HepG2 (cell line): ENCODE measurements around the gene TRPV2. TPM values are rescaled to one million over a fixed set of nuclear protein-coding genes. Genes with fewer than 3 reads are reported as not detected.

Source experiments
- AGO1 ChIP-seq: fragments of 200-400 bp; formaldehyde crosslinking; IDR thresholded peaks from 2 replicates; pipeline ENCODE4 v1.6.1; 2017; ENCODE audit warnings: mild to moderate bottlenecking, low read depth, low read length, moderate library complexity; ENCODE audit not compliant: poor library complexity, severe bottlenecking
- CAMTA2 ChIP-seq: sonication (generic); formaldehyde crosslinking; IDR thresholded peaks from 2 replicates; pipeline ENCODE4 v1.4.0; 2020; ENCODE audit warnings: mild to moderate bottlenecking, missing genetic modification reagents, borderline replicate concordance
- DR1 ChIP-seq: sonication (generic); formaldehyde crosslinking; IDR thresholded peaks from 2 replicates; pipeline ENCODE4 v1.8.0; 2021; ENCODE audit warnings: mild to moderate bottlenecking, missing genetic modification reagents, inconsistent platforms
- ELF4 ChIP-seq: sonication (generic); formaldehyde crosslinking; IDR thresholded peaks from 2 replicates; pipeline ENCODE4 v1.5.0; 2020; ENCODE audit warnings: missing genetic modification reagents, mild to moderate bottlenecking, moderate library complexity, borderline replicate concordance
- FOSL2 ChIP-seq: sonication (generic); formaldehyde crosslinking; IDR thresholded peaks from 2 replicates; pipeline ENCODE4 v1.4.0; 2020; ENCODE audit warnings: missing genetic modification reagents
- GPN1 ChIP-seq: sonication (generic); formaldehyde crosslinking; IDR thresholded peaks from 2 replicates; pipeline ENCODE4 v1.5.1; 2020; ENCODE audit warnings: missing genetic modification reagents, borderline replicate concordance
- MEIS2 ChIP-seq: sonication (generic); formaldehyde crosslinking; IDR thresholded peaks from 2 replicates; pipeline ENCODE4 v1.9.0; 2021; ENCODE audit warnings: mild to moderate bottlenecking, missing genetic modification reagents
- RFXAP ChIP-seq: sonication (generic); formaldehyde crosslinking; IDR thresholded peaks from 2 replicates; pipeline ENCODE4 v1.4.0; 2020; ENCODE audit warnings: missing genetic modification reagents, borderline replicate concordance
- RXRA ChIP-seq: sonication (generic); formaldehyde crosslinking; IDR thresholded peaks from 2 replicates; pipeline ENCODE4 v1.5.1; 2020; ENCODE audit warnings: missing genetic modification reagents
- SIN3A ChIP-seq: IDR thresholded peaks from 2 replicates; pipeline ENCODE4 v1.6.1; 2011; ENCODE audit warnings: low read depth, mild to moderate bottlenecking, control low read depth, low read length, borderline replicate concordance
- SIX1 ChIP-seq: sonication (generic); formaldehyde crosslinking; IDR thresholded peaks from 2 replicates; pipeline ENCODE4 v1.4.0; 2020; ENCODE audit warnings: missing genetic modification reagents, borderline replicate concordance
- SOX5 ChIP-seq: IDR thresholded peaks from 2 replicates; pipeline ENCODE4 v1.6.1; 2016; ENCODE audit warnings: borderline replicate concordance
- ZBTB7B ChIP-seq: sonication (generic); formaldehyde crosslinking; IDR thresholded peaks from 2 replicates; pipeline ENCODE4 v1.4.0; 2020; ENCODE audit warnings: missing genetic modification reagents
- ZMYM4 ChIP-seq: sonication (generic); formaldehyde crosslinking; IDR thresholded peaks from 2 replicates; pipeline ENCODE4 v1.8.1; 2023; ENCODE audit warnings: mild to moderate bottlenecking, missing genetic modification reagents
- ZNF260 ChIP-seq: sonication (generic); formaldehyde crosslinking; IDR thresholded peaks from 2 replicates; pipeline ENCODE4 v1.4.0; 2020; ENCODE audit warnings: missing genetic modification reagents, low read depth, mild to moderate bottlenecking, borderline replicate concordance
- ZNF605 ChIP-seq: sonication (generic); formaldehyde crosslinking; IDR thresholded peaks from 2 replicates; pipeline ENCODE4 v1.8.0; 2022; ENCODE audit warnings: mild to moderate bottlenecking, missing genetic modification reagents
- polyA plus RNA-seq, 8 experiments: library from polyadenylated mRNA; depleted of rRNA in 3 of 8; stranded (reverse) in 7 of 8; unstranded in 1 of 8; fragments of >200 nt; fragmentation: Illumina TruSeq in 4 of 8; extraction: Trizol in 4 of 8; gene quantifications; 2 replicates each; pipeline versions ENCODE4 v1.2.1 to v1.2.3, GENCODE V29; 2011 to 2016; ENCODE audit warnings: low read depth in 4 of 8, missing spikeins in 1 of 8, mixed read lengths in 1 of 8; ENCODE audit not compliant: insufficient read depth in 1 of 8
- total RNA-seq, 5 experiments: library from RNA; depleted of rRNA; stranded (reverse); fragments of >200 nt; fragmentation: Illumina TruSeq; extraction: Trizol; gene quantifications; 2 replicates each; pipeline ENCODE4 v1.2.3, GENCODE V29; 2016; ENCODE audit warnings: low read depth in 1 of 5
- TF ChIP-seq, protein P1 (sequence below): sonication (generic); formaldehyde crosslinking; IDR thresholded peaks from 2 replicates; pipeline ENCODE4 v1.5.0; 2020; ENCODE audit warnings: mild to moderate bottlenecking, missing genetic modification reagents
- TF ChIP-seq, protein P2 (sequence below): sonication (generic); formaldehyde crosslinking; IDR thresholded peaks from 2 replicates; pipeline ENCODE4 v1.4.0; 2020; ENCODE audit warnings: low read depth, mild to moderate bottlenecking, missing genetic modification reagents
- TF ChIP-seq, protein P3 (sequence below): IDR thresholded peaks from 2 replicates; pipeline ENCODE4 v1.6.1; 2016; ENCODE audit warnings: mild to moderate bottlenecking
- TF ChIP-seq, protein P4 (sequence below): sonication (generic); formaldehyde crosslinking; IDR thresholded peaks from 2 replicates; pipeline ENCODE4 v1.5.0; 2020; ENCODE audit warnings: missing genetic modification reagents

The TRPV2 gene
- total and polyA plus RNA-seq, 2 of the 13 experiments (the other 11 are each of a cell fraction or from before 2014, with no cell fraction given): 13.6 to 21.3 TPM

DNA sequence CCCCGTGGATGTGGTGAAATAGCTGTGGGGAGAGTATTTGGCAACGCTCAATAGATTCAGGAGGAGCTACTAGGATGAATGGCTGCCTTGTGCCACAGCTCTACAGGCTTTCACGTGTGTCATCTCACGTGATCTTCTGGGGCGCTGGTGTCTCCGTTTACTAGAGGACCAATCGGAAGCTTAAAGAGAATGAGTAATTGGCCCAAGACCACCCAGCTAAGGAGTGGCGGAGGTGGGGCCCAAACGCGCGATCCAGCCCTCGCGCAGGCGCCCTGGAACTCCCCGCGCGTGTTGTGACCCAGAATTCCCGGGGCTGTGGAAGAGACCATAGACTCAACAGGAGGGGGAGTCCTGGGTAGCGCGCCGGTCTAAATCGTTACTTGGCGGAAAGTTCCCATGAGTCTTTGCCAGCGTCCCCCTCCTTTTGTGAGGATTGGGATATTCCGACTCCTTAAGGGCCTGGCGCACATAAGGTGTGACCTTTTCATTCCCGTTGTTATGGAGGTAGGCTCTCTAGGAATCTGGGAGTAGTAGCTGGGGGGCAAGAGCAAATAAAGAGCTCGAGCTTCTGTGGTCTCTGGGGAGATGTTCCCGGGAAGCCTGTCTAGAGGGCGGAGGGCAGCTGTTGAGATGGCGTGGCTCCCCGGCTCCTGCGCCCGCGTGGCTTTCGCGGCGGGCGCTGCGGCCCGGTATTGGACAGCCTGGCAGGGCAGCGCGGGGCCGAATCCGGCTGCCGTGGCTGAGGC is 23.4 kb downstream of the TRPV2 start (continued):
- TF ChIP-seq GPN1 (CRISPR knock-in tag): no peak; the same call in 1 of the 2 replicates
- TF ChIP-seq SIX1 (CRISPR knock-in tag): no peak; the same call in 1 of the 2 replicates
- TF ChIP-seq RXRA (CRISPR knock-in tag): peak; percentile 21; the same call in 1 of the 2 replicates
- TF ChIP-seq, protein P1, sequence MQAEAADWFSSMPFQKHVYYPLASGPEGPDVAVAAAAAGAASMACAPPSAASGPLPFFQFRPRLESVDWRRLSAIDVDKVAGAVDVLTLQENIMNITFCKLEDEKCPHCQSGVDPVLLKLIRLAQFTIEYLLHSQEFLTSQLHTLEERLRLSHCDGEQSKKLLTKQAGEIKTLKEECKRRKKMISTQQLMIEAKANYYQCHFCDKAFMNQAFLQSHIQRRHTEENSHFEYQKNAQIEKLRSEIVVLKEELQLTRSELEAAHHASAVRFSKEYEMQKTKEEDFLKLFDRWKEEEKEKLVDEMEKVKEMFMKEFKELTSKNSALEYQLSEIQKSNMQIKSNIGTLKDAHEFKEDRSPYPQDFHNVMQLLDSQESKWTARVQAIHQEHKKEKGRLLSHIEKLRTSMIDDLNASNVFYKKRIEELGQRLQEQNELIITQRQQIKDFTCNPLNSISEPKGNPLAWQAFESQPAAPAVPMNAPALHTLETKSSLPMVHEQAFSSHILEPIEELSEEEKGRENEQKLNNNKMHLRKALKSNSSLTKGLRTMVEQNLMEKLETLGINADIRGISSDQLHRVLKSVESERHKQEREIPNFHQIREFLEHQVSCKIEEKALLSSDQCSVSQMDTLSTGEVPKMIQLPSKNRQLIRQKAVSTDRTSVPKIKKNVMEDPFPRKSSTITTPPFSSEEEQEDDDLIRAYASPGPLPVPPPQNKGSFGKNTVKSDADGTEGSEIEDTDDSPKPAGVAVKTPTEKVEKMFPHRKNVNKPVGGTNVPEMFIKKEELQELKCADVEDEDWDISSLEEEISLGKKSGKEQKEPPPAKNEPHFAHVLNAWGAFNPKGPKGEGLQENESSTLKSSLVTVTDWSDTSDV: no peak; the same call in 1 of the 2 replicates
- no peak for TF ChIP-seq ELF4 (CRISPR knock-in tag)
- TF ChIP-seq, protein P2, sequence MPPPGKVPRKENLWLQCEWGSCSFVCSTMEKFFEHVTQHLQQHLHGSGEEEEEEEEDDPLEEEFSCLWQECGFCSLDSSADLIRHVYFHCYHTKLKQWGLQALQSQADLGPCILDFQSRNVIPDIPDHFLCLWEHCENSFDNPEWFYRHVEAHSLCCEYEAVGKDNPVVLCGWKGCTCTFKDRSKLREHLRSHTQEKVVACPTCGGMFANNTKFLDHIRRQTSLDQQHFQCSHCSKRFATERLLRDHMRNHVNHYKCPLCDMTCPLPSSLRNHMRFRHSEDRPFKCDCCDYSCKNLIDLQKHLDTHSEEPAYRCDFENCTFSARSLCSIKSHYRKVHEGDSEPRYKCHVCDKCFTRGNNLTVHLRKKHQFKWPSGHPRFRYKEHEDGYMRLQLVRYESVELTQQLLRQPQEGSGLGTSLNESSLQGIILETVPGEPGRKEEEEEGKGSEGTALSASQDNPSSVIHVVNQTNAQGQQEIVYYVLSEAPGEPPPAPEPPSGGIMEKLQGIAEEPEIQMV: peak; percentile 26; the same call in 1 of the 2 replicates
- no peak for TF ChIP-seq CAMTA2
- peak; percentile 58 for TF ChIP-seq FOSL2 (CRISPR knock-in tag)
- TF ChIP-seq, protein P3, sequence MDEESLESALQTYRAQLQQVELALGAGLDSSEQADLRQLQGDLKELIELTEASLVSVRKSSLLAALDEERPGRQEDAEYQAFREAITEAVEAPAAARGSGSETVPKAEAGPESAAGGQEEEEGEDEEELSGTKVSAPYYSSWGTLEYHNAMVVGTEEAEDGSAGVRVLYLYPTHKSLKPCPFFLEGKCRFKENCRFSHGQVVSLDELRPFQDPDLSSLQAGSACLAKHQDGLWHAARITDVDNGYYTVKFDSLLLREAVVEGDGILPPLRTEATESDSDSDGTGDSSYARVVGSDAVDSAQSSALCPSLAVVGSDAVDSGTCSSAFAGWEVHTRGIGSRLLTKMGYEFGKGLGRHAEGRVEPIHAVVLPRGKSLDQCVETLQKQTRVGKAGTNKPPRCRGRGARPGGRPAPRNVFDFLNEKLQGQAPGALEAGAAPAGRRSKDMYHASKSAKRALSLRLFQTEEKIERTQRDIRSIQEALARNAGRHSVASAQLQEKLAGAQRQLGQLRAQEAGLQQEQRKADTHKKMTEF: peak; percentile 72
- TF ChIP-seq, protein P4, sequence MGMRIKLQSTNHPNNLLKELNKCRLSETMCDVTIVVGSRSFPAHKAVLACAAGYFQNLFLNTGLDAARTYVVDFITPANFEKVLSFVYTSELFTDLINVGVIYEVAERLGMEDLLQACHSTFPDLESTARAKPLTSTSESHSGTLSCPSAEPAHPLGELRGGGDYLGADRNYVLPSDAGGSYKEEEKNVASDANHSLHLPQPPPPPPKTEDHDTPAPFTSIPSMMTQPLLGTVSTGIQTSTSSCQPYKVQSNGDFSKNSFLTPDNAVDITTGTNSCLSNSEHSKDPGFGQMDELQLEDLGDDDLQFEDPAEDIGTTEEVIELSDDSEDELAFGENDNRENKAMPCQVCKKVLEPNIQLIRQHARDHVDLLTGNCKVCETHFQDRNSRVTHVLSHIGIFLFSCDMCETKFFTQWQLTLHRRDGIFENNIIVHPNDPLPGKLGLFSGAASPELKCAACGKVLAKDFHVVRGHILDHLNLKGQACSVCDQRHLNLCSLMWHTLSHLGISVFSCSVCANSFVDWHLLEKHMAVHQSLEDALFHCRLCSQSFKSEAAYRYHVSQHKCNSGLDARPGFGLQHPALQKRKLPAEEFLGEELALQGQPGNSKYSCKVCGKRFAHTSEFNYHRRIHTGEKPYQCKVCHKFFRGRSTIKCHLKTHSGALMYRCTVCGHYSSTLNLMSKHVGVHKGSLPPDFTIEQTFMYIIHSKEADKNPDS (CRISPR knock-in tag): peak; percentile 73; the same call in 1 of the 2 replicates
- TF ChIP-seq ZNF260: no peak
- no peak for TF ChIP-seq AGO1
- peak; percentile 73 for TF ChIP-seq MEIS2 (CRISPR knock-in tag)
- TF ChIP-seq ZNF605 (CRISPR knock-in tag): peak; percentile 96
- peak; percentile 86 for TF ChIP-seq SIN3A
- TF ChIP-seq ZMYM4 (CRISPR knock-in tag): peak; percentile 47; the same call in 1 of the 2 replicates
- TF ChIP-seq SOX5 (CRISPR knock-in tag): peak; percentile 54; the same call in 1 of the 2 replicates
- peak; percentile 44 for TF ChIP-seq RFXAP (CRISPR knock-in tag)
- TF ChIP-seq DR1 (CRISPR knock-in tag): peak; percentile 99
- TF ChIP-seq ZBTB7B (CRISPR knock-in tag): no peak
